Right lobe of liver (tissue), 4 donors: ENCODE measurements around the gene MCOLN2.

Source experiments
- POLR2A ChIP-seq: fragments of 450-650 bp; IDR thresholded peaks from one replicate; pipeline ENCODE4 v1.6.1; 2017; ENCODE audit warnings: antibody characterized with exemption, mild to moderate bottlenecking
- TF ChIP-seq, protein P1 (sequence below), 4 donors: fragments of 200-600 bp in 3 of 4; fragments of 450-650 bp in 1 of 4; IDR thresholded peaks; one replicate each; pipeline versions ENCODE4 v1.5.1 to v1.8.0; 2016 to 2022; ENCODE audit warnings: antibody characterized with exemption in 4 of 4, mild to moderate bottlenecking in 2 of 4
- donor health status: DM: no; HTN: no; CAD: no.
- donor health status: DM: no; HTN: no; CAD: no.
- donor health status: DM: no; HTN: yes; CAD: no.

DNA sequence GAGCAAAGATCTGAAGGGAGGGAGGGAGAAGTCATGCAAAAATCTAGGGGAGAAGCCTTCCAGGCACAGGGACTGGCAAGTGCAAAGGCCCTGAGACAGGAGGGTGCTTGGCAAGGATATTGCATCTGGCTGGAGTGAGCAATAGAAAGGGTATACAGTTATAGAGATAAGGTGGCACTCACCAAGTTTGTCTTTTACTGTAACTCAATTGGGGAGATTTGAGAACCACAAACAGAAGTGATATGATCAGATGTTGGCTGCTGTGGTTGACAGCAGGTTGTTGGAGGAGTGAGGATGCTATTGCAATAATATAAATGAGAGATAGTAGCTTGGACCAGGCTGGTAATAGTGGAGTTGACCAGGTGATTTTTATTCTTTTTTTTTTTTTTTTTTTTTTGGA lies 25.8 kb upstream of the MCOLN2 start:
- TF ChIP-seq, protein P1, sequence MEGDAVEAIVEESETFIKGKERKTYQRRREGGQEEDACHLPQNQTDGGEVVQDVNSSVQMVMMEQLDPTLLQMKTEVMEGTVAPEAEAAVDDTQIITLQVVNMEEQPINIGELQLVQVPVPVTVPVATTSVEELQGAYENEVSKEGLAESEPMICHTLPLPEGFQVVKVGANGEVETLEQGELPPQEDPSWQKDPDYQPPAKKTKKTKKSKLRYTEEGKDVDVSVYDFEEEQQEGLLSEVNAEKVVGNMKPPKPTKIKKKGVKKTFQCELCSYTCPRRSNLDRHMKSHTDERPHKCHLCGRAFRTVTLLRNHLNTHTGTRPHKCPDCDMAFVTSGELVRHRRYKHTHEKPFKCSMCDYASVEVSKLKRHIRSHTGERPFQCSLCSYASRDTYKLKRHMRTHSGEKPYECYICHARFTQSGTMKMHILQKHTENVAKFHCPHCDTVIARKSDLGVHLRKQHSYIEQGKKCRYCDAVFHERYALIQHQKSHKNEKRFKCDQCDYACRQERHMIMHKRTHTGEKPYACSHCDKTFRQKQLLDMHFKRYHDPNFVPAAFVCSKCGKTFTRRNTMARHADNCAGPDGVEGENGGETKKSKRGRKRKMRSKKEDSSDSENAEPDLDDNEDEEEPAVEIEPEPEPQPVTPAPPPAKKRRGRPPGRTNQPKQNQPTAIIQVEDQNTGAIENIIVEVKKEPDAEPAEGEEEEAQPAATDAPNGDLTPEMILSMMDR (IDR thresholded peaks at IDR 0.05), result no peak
- no peak for TF ChIP-seq POLR2A
